ENCODE data around the gene NR2F1-AS1.
"Not testable (repeated sequence)": the region's sequence is repeated elsewhere in the genome, so short reads cannot be mapped to it uniquely, and the experiment has no call there.

Gene NR2F1-AS1

DNA sequence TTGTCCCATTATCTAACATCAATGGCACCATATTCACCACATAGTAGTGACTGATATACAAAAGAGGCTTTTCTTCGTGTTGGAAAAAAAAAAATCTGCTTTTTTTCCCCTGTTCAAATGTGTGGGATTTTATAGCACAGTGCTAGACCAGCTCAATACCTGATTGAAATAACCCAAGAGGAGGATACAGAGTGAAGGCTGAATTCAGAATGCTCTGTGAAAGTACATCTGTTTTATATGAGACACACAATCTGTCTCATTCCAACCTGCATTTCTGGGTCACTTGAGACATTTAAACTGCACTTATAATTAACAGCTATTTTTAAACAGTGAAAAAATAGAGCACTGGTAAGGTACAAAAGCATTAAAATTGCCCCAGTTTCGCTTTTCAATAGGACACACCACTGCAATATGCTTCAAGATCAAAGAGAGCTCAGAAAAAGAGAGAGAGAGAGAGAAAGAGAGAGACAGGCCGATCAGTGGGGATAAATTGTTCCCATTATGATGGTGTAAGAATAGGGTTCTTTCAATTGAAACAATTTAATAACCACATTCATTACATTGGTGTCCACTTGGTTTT is 179.3 kb downstream of the NR2F1-AS1 start:
- in situ Hi-C loops (cut with HindIII; ENCODE audit: low sequenced_read_pairs) = no loop called here
- TF ChIP-seq, protein P1, sequence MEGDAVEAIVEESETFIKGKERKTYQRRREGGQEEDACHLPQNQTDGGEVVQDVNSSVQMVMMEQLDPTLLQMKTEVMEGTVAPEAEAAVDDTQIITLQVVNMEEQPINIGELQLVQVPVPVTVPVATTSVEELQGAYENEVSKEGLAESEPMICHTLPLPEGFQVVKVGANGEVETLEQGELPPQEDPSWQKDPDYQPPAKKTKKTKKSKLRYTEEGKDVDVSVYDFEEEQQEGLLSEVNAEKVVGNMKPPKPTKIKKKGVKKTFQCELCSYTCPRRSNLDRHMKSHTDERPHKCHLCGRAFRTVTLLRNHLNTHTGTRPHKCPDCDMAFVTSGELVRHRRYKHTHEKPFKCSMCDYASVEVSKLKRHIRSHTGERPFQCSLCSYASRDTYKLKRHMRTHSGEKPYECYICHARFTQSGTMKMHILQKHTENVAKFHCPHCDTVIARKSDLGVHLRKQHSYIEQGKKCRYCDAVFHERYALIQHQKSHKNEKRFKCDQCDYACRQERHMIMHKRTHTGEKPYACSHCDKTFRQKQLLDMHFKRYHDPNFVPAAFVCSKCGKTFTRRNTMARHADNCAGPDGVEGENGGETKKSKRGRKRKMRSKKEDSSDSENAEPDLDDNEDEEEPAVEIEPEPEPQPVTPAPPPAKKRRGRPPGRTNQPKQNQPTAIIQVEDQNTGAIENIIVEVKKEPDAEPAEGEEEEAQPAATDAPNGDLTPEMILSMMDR (IDR thresholded peaks at IDR 0.05; ENCODE audit: low read depth, low read length) = no peak
- DNase-seq (ENCODE audit: low read depth, low spot score) = no peak
- no peak overlapping the region for H3K4me3 ChIP-seq (ENCODE audit: low read depth, low read length)

DNA sequence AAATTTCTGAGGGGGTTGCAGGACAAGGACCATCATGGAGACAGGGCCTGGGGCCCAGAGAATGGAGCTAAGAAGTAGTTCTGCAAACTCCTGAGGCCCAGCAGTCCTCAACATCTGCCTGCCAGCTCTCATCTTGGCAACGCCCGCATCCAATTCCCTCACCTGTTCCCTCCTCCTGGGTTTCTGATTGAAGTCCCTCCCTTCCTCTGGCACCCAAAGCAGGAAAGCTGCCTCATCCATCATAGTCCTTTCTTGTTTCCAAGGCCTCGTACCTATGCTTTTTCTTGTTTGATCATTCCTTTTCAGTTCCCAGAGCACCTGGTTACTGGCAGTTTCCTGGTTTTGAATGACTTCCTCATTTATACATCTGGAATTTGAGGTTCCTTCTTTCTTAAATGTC is 181.3 kb downstream of the NR2F1-AS1 start:
- in situ Hi-C loops (cut with HindIII; ENCODE audit: low sequenced_read_pairs) = no loop called here
- TF ChIP-seq, protein P1 (IDR thresholded peaks at IDR 0.05; ENCODE audit: low read depth, low read length) = no peak
- no peak overlapping the region for H3K4me3 ChIP-seq (ENCODE audit: low read depth, low read length)
- no peak for DNase-seq (ENCODE audit: low read depth, low spot score)

DNA sequence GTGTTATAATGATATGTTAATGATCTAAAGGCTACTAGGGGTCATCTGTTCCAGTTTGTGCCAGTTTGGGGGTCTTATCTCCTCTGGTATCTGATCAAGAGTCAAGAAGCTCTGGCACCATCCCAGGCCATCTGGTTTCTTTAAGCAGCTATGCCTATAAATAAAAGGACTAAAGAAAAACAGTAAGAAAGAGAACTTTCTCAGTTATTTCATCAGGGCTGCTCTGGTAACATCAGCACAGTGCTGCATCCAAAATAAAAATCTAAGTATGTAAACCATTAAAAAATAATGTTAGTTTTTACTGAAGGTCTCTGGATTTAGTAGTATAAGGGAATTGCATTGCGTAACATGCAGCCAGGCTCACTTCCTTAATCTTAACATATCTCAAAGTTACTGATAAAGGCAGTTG is 185.0 kb downstream of the NR2F1-AS1 start:
- in situ Hi-C loops (cut with HindIII; ENCODE audit: low sequenced_read_pairs) = no loop called here
- DNase-seq (ENCODE audit: low read depth, low spot score) = no peak
- TF ChIP-seq, protein P1 (IDR thresholded peaks at IDR 0.05; ENCODE audit: low read depth, low read length) = no peak
- H3K4me3 ChIP-seq (ENCODE audit: low read depth, low read length) = no peak overlapping the region

DNA sequence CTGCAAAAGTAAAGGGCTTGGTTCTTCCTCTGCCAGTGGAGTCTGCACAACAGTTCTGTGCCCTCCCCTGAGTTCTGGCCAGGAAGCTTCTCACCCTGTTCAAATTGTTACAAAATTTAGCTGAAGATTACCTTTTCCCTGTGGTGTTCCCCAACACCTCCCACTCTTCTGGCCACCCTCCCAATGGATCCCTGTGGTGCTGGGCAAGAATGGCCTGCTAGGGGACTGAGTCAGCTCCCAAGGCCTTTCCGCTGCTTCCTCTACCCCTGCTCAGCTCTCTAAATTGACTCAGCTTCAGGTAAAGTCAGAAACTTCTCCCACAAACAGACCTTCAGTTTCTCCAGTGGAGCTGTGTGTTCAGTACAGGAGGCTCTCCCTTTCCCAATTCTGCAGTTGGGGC is 186.0 kb downstream of the NR2F1-AS1 start:
- TF ChIP-seq, protein P1 (IDR thresholded peaks at IDR 0.05; ENCODE audit: low read depth, low read length) = no peak
- in situ Hi-C loops (cut with HindIII; ENCODE audit: low sequenced_read_pairs) = no loop called here
- no peak overlapping the region for H3K4me3 ChIP-seq (ENCODE audit: low read depth, low read length)
- DNase-seq (ENCODE audit: low read depth, low spot score) = no peak

DNA sequence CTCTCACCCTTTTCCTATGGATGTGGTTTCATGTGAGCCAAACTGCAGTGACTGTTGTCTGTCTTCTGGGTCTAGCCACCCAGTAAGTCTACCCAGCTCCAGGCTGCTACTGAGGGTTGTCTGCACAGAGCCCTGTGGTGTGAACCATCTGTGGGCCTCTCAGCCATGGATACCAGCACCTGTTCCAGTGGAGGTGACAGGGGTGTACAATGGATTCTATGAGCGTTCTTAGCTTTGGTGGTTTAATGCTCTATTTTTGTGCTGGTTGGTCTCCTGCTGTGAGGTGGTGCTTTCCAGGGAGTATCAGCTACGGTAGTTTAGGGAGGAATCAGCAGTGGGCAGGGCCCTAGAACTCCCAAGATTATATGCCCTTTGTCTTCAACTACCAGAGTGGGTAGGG is 186.7 kb downstream of the NR2F1-AS1 start:
- TF ChIP-seq, protein P1 (IDR thresholded peaks at IDR 0.05; ENCODE audit: low read depth, low read length) = no peak
- DNase-seq (ENCODE audit: low read depth, low spot score) = no peak
- H3K4me3 ChIP-seq (ENCODE audit: low read depth, low read length) = no peak overlapping the region
- in situ Hi-C loops (cut with HindIII; ENCODE audit: low sequenced_read_pairs) = no loop called here

DNA sequence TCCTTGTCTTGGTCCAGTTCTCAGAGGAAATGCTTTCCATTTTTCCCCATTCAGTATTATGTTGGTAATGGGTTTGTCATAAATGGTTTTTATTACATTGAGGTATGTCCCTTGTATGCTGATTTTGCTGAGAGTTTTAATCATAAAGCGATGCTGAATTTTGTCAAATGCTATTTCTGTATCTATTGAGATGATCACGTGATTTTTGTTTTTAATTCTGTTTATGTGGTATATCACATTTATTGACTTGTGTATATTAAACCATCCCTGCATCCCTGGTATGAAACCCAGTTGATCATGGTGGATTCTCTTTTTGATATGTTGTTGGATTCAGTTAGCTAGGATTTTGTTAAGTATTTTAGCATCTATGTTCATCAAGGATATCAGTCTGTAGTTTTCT is 189.8 kb downstream of the NR2F1-AS1 start:
- H3K4me3 ChIP-seq (ENCODE audit: low read depth, low read length); DNase-seq (ENCODE audit: low read depth, low spot score); in situ Hi-C loops (cut with HindIII; ENCODE audit: low sequenced_read_pairs): not testable (repeated sequence)

DNA sequence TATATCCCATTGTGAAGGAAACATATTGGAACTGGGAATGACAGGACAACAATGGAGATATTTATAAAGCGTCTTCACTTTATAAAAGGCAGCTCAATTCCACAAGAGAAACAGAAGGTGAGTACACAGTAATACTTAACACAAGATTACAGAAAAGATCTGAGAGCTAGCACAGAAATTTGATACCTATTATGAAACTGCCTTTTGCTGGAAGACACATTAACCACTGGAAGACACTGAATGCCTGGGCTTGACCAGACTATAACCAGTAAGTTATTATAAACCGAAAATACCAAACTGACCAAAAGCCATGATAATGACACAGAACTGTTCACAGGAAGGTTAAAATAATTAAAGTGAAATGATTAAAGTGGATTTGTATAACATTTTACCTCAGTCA is 195.4 kb downstream of the NR2F1-AS1 start:
- TF ChIP-seq, protein P1 (IDR thresholded peaks at IDR 0.05; ENCODE audit: low read depth, low read length) = no peak
- H3K4me3 ChIP-seq (ENCODE audit: low read depth, low read length) = no peak overlapping the region
- in situ Hi-C loops (cut with HindIII; ENCODE audit: low sequenced_read_pairs) = no loop called here
- DNase-seq (ENCODE audit: low read depth, low spot score) = peak; percentile 62

Measured in astrocyte of the spinal cord (primary cell).